C4-2B (cell line): Measurements from ENCODE around the gene EPB41L5.

ENCODE experiments used
- H3K27ac ChIP-seq: fragments of 450-650 bp; 2 replicates; pipeline ENCODE4 v1.5.1; 2017
- CTCF ChIP-seq: fragments of 450-650 bp; conservative IDR thresholded peaks from 2 replicates; pipeline ENCODE4 v1.5.1; 2017; ENCODE audit warnings: mild to moderate bottlenecking
- ZFX ChIP-seq: fragments of 450-650 bp; IDR thresholded peaks from 2 replicates; pipeline ENCODE4 v1.6.1; 2017

Gene EPB41L5

GRCh38 chr2:120174963-120175581 is 162.2 kb downstream of the EPB41L5 start:
- H3K27ac ChIP-seq: no peak overlapping the region
- TF ChIP-seq ZFX: no peak
- peak; percentile 79 for TF ChIP-seq CTCF

GRCh38 chr2:120176526-120176925 is 163.6 kb downstream of the EPB41L5 start:
- no peak overlapping the region for H3K27ac ChIP-seq
- no peak for TF ChIP-seq ZFX
- no peak for TF ChIP-seq CTCF

- no peak for TF ChIP-seq ZFX
- no peak overlapping the region for H3K27ac ChIP-seq
Measured at GRCh38 chr2:120177001-120177621, 164.2 kb downstream of the EPB41L5 start.

- TF ChIP-seq ZFX (no peak), CTCF (no peak)
- H3K27ac ChIP-seq: no peak overlapping the region
Measured at GRCh38 chr2:120177973-120178372, 165.1 kb downstream of the EPB41L5 start.

- H3K27ac ChIP-seq: no peak overlapping the region
- TF ChIP-seq ZFX (no peak), CTCF (no peak)
Measured at GRCh38 chr2:120179396-120179795, 166.5 kb downstream of the EPB41L5 start.

GRCh38 chr2:120180066-120180465 is 167.2 kb downstream of the EPB41L5 start:
- TF ChIP-seq ZFX: no peak
- TF ChIP-seq CTCF: no peak
- no peak overlapping the region for H3K27ac ChIP-seq

GRCh38 chr2:120182019-120182560 is 169.2 kb downstream of the EPB41L5 start:
- no peak for TF ChIP-seq CTCF
- TF ChIP-seq ZFX: no peak
- H3K27ac ChIP-seq: no peak overlapping the region

- no peak for TF ChIP-seq CTCF
- no peak for TF ChIP-seq ZFX
- no peak overlapping the region for H3K27ac ChIP-seq
Measured at GRCh38 chr2:120189189-120189588, 176.3 kb downstream of the EPB41L5 start.
